ENCODE data around the gene CCR7.
"Not testable (repeated sequence)": the region's sequence is repeated elsewhere in the genome, so short reads cannot be mapped to it uniquely, and the experiment has no call there.

CCR7 gene

DNA sequence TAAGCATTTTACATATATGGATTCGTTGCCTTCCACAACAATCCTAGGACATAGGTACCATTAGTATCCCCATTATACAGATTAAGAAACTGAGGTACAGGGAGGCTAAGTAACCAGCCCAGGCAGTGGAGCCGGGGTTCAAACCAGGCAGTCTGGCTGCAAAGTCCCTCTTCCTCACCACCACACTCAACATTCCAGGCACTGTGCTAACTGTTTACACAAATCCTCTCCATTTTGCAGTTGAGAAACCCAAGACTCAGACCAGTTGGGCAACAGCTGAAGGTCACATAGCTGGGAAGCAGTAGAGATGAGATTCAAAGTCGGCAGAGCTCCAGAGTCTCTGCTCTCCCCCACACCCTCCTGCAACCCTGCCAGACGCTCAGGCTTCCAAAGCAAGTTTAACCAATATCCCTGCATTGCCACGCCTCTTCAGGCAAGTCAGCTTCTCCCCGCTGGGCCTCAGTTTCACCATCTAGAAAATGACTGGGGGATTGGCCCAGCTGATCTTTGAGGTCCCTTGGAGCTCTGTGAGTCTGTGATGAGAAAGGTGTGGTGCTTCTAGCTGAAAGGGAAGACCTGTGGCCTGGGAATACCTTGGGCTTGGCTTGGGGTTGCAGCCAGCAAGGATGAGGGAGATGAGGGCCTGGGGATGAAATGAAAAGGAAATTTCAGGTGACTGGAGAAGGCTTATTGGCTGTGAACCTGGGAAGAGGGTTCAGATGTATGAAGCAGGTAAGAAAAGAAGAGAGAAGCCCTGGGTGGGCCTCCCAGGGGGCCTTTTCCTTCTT, 14.0 kb downstream of the CCR7 start:
- no peak for DNase-seq (ENCODE audit: low read depth in 3 of 3)

DNA sequence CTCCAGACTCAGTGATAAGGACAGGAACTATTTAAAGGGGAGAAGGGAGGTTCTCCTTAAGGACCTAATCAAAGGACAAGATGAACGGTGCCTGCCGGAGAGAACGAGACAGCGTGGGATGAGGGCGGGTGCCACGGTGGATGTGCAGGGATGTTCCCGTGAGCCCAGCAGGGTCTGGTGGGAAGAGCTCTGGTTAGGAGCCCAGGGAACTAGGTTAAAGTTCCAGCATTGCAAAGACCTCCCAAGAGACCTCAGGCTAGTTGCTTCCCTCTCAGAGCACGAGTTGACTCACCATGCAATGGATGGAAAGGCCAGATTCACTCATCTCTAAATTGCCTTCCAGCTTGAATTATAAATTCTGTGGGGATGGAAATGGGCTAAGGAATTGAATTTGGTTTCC, 14.7 kb downstream of the CCR7 start:
- no peak for DNase-seq (ENCODE audit: low read depth in 3 of 3)

- no peak for DNase-seq (ENCODE audit: low read depth in 3 of 3)
Observed at GRCh38 chr17:40548982-40549685, 16.1 kb downstream of the CCR7 start.

GRCh38 chr17:40548491-40548981, 16.7 kb downstream of the CCR7 start:
- no peak for DNase-seq (ENCODE audit: low read depth in 3 of 3)

DNA sequence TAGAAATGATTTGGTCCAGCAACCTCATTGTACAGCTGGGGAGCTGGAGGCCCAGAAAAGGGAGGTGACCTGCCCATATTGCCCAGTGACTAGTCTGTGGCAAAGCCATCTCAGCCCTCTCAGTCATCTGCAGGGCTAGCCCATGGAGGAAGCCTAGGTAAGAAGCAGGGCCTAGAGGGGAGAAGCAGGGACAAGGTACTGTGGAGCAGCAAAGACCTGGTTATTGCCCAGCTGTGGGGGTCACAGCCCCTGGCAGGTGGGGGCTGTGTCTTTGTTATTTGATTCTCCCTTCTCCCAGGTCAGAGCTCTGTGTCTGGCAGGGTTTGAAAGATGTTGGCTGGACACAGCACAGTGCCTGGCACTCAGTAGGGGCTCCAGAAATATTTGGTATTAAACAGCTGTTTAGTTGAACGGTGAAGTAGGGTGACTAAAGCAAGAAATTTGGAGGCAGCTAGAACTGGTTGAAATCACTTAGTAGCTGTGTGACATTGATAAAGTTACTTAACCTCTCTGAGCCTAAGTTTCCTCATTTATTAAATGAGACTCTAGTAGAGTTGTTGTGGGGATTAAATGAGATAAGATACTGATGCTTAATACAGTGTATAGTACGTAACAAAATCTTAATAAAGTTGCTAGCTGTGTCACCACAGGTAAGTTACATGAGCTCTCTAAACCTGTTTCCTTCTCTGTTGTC, 17.3 kb downstream of the CCR7 start:
- DNase-seq (ENCODE audit: low read depth in 3 of 3), result no peak

DNA sequence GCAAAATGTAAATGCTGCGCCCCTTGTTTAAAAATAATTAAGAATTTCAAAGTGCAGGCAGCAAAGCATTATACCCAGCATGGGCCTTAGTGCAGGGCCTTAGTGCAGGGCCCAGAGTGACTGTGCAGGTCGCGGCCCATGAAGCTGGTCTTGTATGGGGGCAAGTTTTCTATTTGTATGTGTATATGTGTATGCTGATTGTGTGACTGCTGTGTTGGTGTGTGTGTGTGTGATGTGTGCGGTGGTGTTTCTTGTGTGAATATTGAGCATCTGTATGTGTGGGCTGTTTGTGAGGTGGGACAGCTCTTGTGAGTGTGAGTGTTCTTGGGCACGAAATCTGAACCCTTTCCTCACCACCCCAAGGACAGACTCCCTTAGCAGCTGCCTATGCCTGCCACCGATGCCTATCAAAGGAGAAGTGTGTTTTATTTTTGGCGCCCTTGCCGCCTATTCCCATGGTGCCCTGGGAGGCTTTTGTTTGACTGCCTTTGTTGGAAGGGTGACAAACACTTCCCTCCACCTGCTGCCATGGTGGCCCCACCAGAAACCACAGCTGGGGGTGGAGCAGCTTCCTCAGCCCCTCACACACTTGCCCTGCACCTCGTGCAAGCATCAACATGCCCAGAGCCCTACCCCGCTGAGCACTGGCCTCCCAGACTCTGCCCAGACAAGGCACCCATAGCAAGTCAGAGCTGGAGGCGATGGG, 18.0 kb downstream of the CCR7 start:
- DNase-seq (ENCODE audit: low read depth in 3 of 3), result peak in 1 of 3 experiments; percentile 48

- not testable (repeated sequence) for DNase-seq (ENCODE audit: low read depth in 3 of 3)
Observed at GRCh38 chr17:40546497-40546896, 18.8 kb downstream of the CCR7 start.

GRCh38 chr17:40545660-40546059, 19.6 kb downstream of the CCR7 start:
- DNase-seq (ENCODE audit: low read depth in 3 of 3), result no peak

DNA sequence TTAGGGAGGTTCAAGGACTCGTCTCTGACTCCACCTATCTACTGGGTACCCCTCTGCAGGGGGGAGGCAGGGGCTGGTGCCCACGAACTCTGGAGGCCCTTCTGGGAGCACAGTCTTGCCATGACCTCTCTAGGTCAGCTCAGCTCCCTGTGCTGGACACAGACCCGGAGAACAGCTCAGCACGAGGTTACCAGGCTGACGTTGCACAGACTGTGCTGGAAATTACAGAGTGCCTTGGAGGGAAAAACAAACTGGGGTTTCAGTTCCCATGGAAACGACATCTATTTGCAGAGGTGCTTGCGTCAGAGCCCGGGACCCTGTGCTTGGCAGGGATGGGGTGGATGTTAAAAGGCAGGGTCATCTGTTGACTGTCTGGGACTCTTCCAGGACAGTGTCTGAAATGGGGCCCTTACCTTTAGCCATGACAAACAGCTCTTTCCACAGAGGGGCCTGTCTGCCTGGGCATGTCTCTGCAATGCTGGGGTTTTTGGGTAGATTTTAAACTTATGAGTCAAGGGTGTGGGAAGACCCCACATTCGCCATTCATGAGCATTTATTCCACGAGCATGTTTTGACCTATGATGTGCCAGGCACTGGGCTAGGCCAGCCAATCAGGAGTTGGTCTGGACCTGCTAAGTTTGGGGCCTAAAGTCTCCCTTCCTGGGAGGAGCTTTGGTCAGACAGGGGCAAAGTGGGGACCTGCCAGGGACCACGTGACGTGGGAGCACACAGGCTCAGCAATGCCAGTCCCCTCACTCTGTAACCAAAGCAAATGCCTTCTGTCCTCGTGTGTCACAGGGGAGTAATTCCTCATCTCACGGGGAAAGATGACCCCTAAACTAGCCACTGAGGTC, 22.5 kb downstream of the CCR7 start:
- no peak for DNase-seq (ENCODE audit: low read depth in 3 of 3)

DNA sequence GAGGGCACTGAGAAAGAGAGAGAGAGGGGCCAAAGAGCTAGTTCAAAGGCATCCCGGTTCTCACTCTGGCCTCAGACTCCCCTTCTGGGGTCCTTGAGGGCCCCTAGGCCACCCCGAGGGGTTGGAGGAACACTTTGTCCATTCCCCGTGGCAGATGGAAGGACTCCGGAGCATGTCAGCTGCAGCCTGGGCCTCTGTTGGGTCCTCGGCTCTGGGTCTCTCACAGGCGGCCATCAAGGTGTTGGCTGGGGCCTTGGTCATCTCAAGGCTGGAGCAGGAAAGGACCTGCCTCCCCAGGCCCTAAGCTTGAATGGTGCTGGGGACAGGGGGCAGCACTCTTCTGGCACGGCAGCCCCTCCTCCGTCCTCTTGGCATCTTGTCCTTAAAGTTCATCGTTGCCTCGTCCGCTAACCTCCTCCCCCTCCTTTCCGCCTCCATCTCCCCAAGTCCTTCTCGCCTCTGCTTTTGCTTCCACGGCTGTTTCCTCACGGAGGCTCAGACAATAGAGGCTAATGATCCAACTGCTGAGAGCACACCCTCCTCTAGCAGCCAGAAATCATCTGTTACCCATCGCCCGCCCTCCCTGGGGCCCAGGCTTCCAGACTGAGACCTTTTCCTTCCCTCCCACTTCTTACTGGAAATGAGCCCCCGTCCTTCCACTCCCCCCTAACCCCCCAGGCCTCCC, 23.3 kb downstream of the CCR7 start:
- DNase-seq (ENCODE audit: low read depth in 3 of 3), result no peak

GRCh38 chr17:40541060-40541872, 24.0 kb downstream of the CCR7 start:
- peak in 1 of 3 experiments; percentile 58 for DNase-seq (ENCODE audit: low read depth in 3 of 3)

DNA sequence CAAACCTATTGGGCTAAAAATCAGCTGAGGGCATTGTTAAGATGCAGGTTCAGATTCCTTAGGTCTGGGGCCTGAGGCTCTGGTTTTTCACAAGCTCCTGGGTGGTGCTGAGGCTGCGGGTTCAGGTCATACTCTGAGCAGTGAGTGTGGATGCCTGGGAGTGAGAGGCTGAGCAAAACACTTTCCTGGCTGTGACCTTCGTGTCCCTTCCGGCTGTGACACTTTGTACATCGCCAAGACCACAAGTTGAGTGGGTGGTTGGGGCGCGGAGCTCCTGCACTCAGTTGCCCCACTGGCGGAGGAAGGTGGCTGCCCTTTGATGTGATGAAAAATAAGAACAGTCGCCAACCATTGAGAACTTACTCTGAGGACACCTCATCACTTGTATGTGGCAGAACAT, 24.8 kb downstream of the CCR7 start:
- DNase-seq (ENCODE audit: low read depth in 3 of 3), result no peak

GRCh38 chr17:40539711-40540411, 25.4 kb downstream of the CCR7 start:
- no peak for DNase-seq (ENCODE audit: low read depth in 3 of 3)

DNA sequence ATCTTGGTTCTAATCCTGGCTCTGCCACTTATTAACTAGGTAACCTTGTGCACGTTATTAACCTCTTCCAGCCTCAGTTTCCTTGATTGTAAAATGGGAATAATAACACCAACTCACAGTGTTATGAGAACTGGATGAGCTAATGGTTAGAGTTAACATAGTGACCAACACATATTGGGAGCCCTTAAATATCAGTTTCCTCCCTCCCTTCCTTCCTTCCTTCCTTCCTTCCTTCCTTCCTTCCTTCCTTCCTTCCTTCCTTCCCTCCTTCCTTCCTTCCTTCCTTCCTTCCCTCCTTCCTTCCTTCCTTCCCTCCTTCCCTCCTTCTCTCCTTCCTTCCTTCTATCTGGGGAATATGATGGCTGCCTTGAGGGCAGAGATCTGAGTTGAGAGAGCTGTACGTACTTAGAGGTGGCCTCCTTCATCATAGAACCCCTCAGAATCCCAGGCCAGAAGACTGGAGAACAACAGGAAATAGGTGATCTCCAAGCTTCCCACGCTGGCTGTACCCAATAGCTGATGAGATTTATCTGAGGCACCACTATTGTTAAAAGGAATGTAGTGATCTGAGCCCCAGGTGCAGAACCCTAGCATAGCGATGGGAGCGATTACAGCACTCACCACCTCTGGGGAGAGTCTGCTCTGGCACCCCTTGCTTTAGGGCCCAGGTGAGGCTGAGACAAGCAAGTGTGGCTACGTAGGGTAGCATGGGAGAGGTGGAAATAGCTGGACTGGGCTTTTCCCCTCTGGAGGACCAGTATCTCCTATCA, 26.2 kb downstream of the CCR7 start:
- DNase-seq (ENCODE audit: low read depth in 3 of 3), result no peak

DNA sequence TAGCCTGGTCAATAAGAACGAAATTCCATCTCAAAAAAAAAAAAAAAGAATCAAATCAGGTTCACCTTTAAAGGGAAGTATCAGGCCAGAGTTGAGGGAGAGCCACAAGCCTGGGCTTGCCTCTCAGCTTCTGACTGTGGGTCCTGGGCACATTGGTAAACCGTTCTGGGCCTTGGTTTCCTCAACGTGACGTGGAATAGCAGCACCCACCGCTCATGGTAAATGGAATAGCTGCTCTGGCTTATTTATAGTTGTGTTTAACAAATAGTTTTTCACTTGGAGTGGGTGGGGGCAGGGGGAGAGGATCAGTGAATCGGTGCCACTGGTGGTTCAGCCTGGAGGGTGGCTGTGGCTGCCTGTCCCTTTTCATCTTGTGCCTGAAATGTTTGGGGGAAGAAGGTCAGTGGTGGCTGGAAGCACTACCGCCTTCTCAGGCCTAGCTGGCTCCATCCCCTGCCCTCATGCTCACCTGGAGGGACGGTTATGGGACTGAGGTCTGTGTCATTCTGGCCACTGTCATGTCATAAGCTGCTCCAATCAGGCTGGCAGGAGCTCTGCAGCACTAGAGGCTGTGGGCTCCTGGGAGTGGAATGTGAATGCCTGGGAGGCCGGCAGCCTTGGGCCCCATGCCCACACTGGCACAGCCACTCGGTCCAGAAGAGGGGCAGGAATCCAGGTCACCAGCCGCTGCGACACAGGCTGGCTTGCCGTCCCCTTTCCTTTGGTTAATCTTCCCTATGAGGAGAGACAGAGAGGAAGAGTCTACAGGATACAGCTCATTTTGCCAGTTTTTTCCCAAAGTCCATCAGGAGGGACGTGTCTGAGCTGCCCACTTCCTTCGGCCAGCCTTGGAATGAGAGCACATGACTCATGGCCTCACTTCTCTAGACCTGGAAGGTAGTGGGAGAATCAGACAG, 27.0 kb downstream of the CCR7 start:
- no peak for DNase-seq (ENCODE audit: low read depth in 3 of 3)

- DNase-seq (ENCODE audit: low read depth in 3 of 3), result no peak
Observed at GRCh38 chr17:40536295-40537171, 28.7 kb downstream of the CCR7 start.
